ENCODE data around the gene SRGAP2B.
"Not testable (repeated sequence)": the region's sequence is repeated elsewhere in the genome, so short reads cannot be mapped to it uniquely, and the experiment has no call there.

SRGAP2B gene

DNA sequence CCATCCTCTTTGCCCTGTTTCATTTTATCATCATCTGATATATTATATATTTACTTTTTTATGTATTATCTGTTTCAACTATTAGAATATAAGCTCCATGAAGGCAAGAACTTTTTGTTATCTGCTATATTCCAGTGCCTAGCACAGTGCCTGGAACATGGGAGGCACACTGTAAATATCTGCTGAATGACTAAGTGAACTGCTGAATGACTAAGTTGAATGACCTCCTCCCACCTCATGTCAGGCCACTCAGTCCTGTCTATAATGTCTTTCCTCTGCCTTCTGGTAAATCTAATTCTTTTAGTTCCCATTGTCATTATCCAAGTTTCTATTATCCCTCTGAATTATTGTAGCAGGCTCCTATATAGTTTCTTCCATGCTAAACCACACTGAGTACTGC is 156.5 kb downstream of the SRGAP2B start:
- DNase-seq: not testable (repeated sequence)

DNA sequence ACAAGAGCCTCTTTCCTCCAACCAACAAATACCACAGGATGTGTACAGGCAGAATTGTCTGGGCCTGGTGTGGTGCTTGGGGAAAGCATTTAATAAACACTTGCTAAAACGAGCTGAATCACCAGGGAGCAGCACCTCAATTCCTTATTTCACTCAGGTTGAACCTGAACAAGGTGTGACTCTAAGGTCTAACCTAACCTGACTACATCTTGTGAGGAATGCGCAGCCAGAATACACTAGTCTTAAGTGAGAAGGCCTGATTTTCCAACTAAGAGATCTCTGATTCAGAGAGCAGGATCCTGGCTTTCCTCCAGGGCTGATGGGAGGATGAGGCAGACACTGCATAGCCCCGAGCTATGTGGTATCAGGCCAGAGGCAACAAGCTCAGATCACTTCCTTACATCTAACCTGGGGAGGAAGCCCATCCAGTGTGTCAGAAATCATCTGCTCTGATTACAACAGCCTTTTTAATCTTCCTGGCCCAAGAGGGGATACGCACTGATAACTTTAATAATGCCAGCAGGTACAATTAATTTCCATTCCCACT is 158.9 kb downstream of the SRGAP2B start:
- DNase-seq: not testable (repeated sequence)

DNA sequence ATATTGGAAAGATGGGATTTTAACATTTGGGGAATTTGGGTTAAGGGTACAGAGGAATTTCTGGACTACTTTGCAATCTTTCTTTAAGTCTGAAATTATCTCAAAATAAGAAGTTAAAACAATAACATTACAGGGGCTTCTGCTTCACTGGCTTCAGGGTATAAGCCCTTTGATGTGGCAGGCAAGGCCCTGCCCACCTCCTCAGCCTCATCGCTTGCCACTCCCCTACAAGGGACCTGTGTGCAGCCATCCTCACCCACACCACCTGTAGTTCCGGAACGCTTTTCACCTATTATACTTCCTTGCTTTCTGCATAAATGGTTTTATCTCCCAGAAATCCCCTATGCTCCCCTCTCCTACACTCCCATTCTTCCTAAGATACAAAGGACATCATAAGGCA is 159.8 kb downstream of the SRGAP2B start:
- not testable (repeated sequence) for DNase-seq

DNA sequence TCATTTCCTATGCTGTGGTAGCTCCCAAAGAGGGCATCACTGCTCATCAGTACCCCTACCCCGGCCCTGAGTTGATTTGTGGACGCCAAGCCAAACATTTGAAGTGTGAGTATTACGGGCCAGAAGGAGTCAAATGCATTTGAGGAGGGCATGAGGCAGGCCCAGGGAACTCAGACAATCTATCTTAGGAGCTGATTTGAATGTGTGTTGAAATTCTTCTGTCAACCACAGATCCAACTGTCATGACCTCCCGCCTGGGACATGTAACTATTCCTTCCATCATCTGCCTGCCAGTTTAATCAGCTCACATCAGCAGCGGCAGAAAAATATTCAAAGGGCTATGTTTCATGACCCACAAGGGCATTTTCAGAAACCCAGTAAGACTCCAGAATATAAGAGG is 162.1 kb downstream of the SRGAP2B start:
- DNase-seq: not testable (repeated sequence)

DNA sequence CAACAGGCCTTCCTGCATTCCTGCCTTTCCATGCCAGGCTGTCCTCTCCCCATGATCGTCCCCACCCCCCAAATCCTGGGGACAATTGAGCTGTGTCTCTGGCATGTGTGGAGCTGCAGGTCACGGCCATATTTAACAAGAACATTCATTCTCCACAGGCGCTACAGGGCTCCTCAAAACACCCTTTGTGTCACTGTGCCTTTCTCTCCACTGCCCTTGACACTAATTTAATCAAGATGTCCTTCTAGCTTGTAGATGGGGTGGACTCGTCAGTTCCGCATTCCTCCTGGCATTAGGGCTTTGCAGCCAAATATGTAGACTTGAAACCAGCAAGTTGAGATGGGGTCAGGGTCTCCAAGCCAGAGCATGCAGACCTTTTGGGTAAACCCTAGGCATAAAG is 163.0 kb downstream of the SRGAP2B start:
- not testable (repeated sequence) for DNase-seq

DNA sequence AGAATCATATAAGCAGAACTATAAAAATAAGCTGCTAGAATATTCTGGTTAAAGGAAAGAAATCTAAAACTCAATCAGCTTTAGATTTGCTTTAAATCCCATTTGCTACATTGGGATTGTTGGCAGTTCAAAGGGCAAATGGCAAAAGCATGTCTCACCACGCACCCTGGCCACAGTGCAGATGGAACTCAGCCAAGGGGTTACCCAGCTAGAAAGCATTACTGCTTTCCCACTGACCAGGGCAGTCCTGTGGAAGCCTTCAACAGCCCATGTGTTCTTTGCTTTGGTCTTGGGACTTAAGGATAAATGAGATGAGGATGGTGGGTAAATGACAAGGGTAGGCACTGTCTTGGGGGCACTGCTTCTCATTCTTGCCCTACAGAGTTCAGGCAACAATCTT is 163.6 kb downstream of the SRGAP2B start:
- DNase-seq: not testable (repeated sequence)

DNA sequence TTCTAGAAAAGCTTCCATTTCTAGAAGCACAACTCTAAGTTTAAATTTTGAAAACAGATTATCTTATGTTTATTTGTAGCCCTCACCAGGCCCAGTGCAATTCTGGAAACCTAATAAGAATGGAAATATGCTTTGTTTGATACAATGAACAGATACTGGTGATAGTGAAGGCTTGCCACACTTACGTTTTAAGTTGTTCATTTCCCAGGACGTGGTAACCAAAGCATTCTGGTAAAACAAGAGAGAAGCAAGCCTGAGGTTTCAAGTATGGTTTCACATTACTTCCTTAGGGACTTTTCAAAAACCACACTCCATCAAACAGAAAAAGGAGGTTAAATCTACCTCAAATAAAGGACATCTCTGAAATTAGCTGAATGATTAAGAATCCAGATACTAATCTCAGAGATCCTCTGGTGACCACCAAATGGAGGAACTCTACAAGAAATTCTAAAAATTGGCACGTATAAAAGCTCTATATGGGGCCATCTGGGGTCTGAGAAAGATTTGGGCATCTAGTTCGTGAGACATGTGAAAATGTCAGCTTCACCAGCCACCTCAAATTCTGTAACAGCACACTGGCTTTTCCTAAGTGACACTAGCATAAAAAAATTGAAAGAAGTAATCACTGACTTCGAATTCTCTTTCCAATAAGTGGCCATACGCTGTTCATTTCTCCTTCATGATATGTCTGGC is 164.9 kb downstream of the SRGAP2B start:
- DNase-seq: not testable (repeated sequence)

DNA sequence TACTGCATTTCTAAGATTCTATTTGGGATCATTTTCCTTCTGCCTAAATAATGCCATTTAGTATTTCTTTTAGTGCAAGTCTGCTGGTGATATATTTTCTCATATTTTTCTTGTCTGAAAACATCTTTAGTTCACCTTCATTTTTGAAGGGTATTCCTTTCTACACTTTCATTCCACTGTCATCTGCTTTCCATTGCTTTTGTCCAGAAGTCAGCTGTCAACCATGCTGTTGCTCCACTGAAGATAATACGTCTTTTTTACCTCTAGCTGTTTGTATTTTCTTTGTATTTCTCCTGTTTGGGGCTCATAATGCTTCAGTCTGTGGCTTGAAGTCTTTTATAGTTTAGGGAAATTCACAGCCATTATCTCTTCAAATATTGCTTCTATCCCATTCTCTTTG is 167.8 kb downstream of the SRGAP2B start:
- DNase-seq: not testable (repeated sequence)

DNA sequence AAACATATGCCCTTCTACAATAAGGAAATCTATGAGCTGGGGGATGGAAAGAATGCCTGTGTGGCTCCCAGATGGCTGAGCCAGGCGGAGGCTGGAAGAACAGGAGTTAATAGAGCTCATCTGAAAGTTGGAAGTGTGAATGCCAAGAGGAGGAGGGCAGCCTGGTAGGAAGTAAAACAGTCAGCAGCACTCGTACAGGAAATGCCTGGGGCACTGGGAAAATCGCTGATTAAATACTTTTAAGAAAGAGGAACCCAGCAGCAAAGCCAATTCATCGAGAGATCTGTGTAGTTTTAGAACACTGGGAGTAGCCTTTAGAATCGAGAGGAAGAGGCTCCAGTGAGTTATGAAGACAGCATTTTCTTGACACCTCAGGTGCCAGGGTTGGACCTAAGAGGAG is 171.5 kb downstream of the SRGAP2B start:
- not testable (repeated sequence) for DNase-seq

DNA sequence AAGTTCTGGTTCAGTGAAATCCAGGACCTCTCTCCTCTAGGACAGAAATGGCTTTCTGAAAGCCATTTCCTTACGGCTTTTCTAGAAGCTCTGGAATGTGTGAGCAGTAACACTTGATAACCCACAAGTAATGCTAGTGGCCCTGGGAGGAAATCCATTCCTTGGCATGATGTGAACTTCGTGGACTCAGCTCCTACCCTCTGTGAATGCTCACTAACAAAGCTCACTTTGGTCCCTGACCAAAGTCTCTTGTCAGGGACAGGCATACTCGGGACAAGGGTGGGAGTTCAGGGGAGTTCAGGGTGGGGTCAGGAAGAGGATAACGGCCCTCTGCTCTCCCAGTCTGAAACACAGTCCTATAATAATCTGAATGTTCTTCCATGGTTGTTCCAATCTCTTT is 172.3 kb downstream of the SRGAP2B start:
- not testable (repeated sequence) for DNase-seq

DNA sequence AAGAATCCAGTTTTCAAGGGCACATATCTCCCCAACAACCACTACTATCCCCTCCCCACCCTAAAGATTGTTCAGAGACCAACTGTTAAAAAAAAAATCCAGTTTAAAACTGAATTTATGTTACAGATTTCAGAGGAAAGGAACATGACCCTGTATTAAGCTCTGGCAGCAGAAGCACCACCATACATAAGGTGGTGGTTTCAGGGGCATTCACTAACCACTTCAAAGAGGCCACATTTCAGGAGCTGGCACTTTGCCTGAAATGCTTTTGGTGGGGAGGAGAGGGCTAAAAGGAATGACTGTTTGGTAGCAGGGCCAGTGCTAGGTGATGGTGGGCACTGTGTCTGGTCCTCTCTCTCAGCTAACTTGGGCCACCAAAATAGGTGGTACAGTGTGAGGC is 176.0 kb downstream of the SRGAP2B start:
- not testable (repeated sequence) for DNase-seq

DNA sequence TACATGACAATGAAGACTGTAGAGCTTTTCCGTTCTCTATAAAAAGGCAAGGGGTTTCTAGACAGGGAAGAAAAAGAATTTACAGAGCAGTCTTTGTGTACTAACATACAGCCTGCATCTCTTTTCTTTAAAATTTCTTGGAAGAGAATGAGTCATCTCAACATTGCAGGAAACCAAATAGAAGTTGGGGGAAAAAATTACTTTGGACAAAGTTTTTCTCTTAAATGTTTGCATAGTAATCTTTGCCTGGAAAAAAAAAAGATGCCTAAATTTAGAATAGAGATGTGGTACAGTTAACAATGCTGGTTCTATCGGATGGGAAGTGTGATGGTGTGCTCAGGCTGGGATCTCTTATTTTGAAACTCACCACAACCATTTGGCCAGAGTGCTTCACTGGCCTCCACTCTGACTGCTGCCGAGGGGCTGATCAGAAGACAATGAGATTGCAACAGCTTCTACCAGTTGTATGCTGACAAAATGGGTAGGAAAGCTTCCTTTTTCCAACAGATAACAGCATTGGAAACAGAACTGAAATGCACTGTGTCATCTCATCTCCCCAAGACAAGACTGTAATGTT is 177.0 kb downstream of the SRGAP2B start:
- DNase-seq: not testable (repeated sequence)

DNA sequence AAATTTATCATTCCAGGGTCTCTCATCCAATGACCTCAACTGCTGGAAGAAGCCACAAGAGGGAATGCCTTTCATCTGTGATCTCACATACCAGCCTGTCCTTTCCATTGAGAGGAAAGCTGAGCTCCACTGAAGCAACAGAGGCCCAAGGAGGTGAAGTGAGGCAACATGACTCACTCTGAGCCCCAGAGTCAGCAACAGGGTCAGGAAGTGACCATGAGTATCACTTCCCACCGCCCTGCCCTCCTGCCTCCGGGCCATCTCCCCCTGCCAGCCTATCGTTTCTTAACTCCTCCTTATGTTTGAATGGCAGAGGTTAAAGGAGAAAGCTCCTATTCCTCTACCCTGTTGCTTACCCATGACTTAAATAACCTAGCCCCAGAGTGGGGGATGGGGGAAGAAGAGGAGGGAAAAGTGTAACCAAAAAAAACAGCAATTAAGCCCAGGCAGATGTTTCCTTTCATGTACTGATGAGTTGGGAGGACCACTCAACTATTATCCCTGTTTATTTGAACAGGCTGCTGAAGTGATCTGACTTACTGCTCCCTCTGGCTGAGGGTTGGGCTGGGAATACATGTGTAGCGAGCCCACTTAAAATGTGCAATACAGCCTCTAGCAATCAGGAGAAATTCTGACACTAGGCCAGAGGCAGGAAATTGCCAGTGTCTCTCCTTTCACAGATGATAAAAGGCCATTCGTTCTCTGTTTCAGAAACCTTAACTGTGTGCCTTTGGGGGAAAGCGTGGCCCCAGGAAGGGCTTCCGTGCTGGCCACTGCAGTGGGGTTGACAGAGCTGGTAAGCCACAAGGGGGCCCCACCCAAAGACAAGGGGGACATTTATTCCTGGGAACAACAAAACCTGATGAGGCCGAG is 177.7 kb downstream of the SRGAP2B start:
- DNase-seq: not testable (repeated sequence)

DNA sequence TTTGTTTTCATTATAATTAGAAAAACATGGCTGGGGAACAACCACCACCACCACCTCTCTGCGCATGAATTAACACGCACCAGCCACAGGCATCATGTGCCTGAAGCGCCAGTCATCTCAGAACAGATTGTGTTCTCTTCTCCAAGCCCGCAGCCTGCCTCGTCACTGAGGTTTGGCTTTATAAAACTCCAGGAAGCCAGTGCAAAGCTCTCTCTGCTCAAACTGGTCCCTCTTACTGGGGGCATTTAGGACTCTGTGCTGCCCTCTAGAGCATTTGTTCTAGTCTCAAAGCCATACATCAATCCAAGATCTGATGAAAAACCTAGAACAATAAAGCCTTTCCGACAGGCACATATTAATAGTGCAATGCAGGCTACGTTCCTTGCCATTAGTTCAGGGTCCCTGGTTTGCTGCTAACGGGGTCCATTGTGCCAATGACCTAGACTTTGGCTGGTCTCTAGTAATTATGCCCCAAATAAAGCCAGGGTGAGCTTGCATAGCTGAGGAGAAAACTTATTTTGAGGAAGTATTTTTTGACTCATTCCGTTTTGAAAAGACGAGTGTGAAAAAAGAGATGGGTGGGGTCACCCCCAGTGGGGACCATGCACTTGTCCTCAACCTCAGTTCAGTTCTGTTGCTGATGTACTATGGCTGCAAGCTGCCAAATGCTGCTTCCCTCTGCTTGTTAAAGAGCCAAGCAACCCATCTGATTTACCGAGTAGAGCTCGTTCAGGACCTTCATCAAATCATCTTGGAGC is 181.0 kb downstream of the SRGAP2B start:
- DNase-seq: not testable (repeated sequence)

DNA sequence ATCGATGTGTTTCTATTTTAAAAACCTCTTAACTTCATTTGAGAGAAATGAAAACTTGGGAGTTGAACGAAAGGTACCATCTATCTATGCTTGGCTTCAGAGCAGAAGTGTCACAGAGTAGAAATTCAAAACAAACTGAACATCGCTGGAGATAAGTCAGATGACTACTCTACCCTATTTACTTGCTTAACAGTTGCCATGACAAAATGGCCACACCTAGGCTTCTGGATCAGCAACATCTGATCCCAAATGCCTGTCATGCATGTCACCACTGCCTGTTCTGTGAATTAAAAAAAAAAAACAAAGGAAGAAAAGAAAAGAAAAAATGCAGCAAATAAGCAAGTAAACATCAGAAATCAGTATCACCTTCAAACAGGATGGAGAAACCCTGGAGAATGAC is 181.7 kb downstream of the SRGAP2B start:
- DNase-seq: not testable (repeated sequence)

DNA sequence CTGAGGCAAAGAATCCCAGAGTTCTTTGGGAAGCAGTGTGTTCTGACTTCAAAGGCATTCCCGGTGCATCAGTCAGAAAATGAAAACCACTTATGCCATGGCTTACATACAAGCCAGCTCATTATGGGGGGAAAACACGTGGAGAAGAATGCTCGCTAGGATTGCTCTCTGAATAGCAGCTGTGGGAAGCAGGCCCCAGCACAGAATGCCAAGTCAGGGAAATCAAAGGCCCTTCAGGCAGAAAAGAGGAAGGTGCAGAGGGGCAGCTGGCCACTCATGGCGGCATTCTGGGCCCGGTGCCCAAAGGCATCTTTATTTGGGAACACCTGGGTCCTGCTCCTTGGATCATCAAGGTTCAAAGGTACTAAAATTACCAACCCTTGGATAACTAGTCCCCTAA is 184.4 kb downstream of the SRGAP2B start:
- DNase-seq: not testable (repeated sequence)

DNA sequence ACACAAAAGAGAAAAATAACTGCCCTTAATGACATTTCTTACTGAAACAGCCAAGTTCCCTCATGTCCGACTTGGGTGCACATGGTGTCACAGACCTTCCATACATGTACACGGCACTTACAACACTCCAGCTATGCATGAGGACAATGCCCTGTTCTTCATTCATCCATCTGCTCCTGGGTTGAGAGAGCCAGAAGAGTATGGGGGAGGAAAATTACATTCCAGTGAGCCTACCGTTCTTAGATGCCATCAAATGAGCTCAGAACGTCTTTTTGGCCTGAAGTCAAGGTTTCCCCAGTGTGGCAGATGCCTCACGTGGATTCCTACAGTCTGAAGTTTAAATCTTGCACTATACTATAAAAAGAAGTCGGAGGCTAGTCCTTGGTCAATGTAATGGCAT is 194.3 kb downstream of the SRGAP2B start:
- DNase-seq: not testable (repeated sequence)

DNA sequence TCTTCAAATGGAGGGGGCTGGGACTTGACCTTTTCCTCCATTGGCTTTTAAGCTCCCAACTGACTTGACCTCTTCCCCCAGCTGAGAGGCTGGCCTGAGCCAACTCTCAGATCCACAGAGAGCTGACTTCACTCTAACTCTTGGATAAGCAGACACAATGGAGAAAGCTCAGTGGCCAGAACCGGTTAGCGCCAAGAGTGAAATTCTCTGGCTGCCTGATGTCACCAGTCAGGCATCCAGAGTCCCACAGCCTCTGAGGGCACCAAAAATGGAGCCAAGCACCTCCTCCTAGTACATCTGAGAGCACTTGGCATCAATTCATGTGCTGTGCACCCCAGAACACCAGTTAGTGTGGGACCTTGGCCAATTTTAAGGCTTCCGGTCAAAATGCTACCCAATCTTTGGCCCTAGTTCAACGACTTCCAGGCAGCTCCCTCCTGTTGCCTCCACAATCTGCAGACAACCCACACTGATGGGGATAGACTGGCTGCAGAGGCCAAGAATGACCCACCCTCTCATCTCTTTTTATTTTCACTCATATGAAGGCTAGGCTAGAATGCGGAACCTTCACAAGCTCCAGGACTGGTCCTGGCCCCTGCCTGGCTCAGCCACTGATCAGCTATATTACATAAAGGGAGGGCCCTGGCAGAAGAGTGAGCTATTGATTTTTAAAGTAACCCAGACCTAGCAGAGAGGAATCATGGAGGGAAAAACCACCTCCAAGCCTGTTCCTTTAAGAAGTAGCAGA is 200.5 kb downstream of the SRGAP2B start:
- not testable (repeated sequence) for DNase-seq

DNA sequence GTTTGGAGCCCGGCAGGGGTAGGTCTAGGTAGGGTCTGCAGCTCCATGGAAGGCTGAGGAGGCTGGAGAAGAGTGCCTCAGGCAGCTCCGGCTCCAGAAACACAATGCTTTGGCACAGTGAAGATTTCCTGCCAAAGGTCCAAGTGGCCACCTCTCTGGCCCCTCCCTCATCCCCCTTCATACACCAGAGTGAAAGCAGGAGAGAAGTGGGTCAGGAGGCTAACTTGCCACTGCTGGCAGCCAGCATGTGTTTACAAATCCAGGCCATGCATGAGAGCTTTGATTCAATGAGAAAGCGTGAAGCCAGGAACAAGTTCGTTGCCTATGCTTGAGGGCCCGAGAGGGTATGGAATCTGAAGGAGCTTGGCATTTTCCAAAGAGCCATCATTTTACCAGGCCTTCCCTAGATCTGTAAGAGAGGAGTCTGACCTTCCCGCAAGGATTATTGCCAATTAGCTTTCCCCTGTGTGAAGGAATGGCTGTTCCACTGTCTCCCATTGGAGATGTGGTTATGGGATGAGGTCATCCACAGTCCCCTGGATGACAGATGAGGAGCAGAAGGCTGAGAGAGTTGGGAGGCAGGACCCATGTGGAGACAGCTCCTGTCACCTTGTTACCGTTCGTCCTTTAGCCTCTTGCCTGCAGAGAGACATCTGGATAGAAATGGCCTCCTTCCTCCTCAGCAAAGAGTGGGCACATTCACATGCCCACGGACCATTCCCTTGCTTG is 201.3 kb downstream of the SRGAP2B start:
- DNase-seq: not testable (repeated sequence)

DNA sequence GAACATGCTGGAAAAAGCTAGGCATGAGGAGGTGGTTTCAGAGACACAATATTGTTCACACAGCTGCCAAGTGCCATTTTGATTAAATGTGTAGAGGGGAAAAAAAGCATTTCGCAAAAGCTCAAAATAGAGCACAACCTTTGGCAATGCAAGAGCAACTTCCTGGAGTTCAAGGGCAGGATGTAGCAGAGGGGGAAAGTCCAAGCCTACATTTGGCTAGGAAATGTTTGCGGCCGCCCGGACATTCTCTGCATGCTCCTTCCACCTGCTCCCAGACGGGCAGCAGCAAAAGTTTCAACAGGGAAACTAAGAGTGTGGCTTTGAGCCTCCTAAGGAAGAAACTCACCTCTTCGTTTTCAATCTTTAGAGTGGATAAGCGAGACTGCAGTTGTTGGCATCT is 202.1 kb downstream of the SRGAP2B start:
- not testable (repeated sequence) for DNase-seq
